ENCODE measurements around the gene PPP1R9A. TPM values are rescaled to one million over a fixed set of nuclear protein-coding genes. Genes with fewer than 3 reads are reported as not detected.
A peak's percentile ranks its signal among the peaks of the same experiment; 100 is the strongest.

The PPP1R9A gene
- total RNA-seq, 1 donor from 2014 or later, result 57.2 TPM

- no peaks in the 10 kb centered on the region for H3K27me3 Mint-ChIP-seq
- DNase-seq (ENCODE audit: low spot score, unreplicated experiment), result no peak
- no peaks in the 10 kb centered on the region for H3K4me1 Mint-ChIP-seq (ENCODE audit: low read depth)
- H3K36me3 Mint-ChIP-seq (ENCODE audit: insufficient read depth), result no peaks in the 10 kb centered on the region
- TF ChIP-seq CTCF (IDR thresholded peaks at IDR 0.05; ENCODE audit: unreplicated experiment), result no peak
- no peak overlapping the region for H3K27ac Mint-ChIP-seq
- no peaks in the 10 kb centered on the region for H3K9me3 Mint-ChIP-seq (ENCODE audit: low read depth)
- no peak overlapping the region for H3K4me3 Mint-ChIP-seq (ENCODE audit: low read depth)
Measured at GRCh38 chr7:95335093-95335492, 427.7 kb downstream of the PPP1R9A start.

GRCh38 chr7:95338832-95339231 lies 431.4 kb downstream of the PPP1R9A start:
- no peak for TF ChIP-seq CTCF (IDR thresholded peaks at IDR 0.05; ENCODE audit: unreplicated experiment)
- no peaks in the 10 kb centered on the region for H3K27me3 Mint-ChIP-seq
- H3K4me1 Mint-ChIP-seq (ENCODE audit: low read depth), result no peaks in the 10 kb centered on the region
- H3K27ac Mint-ChIP-seq, result no peak overlapping the region
- DNase-seq (ENCODE audit: low spot score, unreplicated experiment), result no peak
- H3K9me3 Mint-ChIP-seq (ENCODE audit: low read depth), result no peaks in the 10 kb centered on the region
- no peak overlapping the region for H3K4me3 Mint-ChIP-seq (ENCODE audit: low read depth)
- no peaks in the 10 kb centered on the region for H3K36me3 Mint-ChIP-seq (ENCODE audit: insufficient read depth)

GRCh38 chr7:95340491-95340890 lies 433.1 kb downstream of the PPP1R9A start:
- DNase-seq (ENCODE audit: low spot score, unreplicated experiment), result no peak
- no peak for TF ChIP-seq CTCF (IDR thresholded peaks at IDR 0.05; ENCODE audit: unreplicated experiment)
- Mint-ChIP-seq H3K27me3 (no peaks in the 10 kb centered on the region), H3K27ac (no peak overlapping the region), H3K9me3 (ENCODE audit: low read depth) (no peaks in the 10 kb centered on the region), H3K4me1 (ENCODE audit: low read depth) (no peaks in the 10 kb centered on the region), H3K36me3 (ENCODE audit: insufficient read depth) (no peaks in the 10 kb centered on the region), H3K4me3 (ENCODE audit: low read depth) (no peak overlapping the region)

- Mint-ChIP-seq H3K27me3 (no peaks in the 10 kb centered on the region), H3K36me3 (ENCODE audit: insufficient read depth) (no peaks in the 10 kb centered on the region), H3K27ac (no peak overlapping the region), H3K4me1 (ENCODE audit: low read depth) (no peaks in the 10 kb centered on the region), H3K9me3 (ENCODE audit: low read depth) (no peaks in the 10 kb centered on the region), H3K4me3 (ENCODE audit: low read depth) (no peak overlapping the region)
- no peak for DNase-seq (ENCODE audit: low spot score, unreplicated experiment)
- no peak for TF ChIP-seq CTCF (IDR thresholded peaks at IDR 0.05; ENCODE audit: unreplicated experiment)
Measured at GRCh38 chr7:95342029-95342428, 434.6 kb downstream of the PPP1R9A start.

- peak; percentile 53 for TF ChIP-seq CTCF (IDR thresholded peaks at IDR 0.05; ENCODE audit: unreplicated experiment)
- no peak overlapping the region for H3K4me3 Mint-ChIP-seq (ENCODE audit: low read depth)
- H3K9me3 Mint-ChIP-seq (ENCODE audit: low read depth), result no peaks in the 10 kb centered on the region
- H3K27ac Mint-ChIP-seq, result no peak overlapping the region
- H3K4me1 Mint-ChIP-seq (ENCODE audit: low read depth), result no peaks in the 10 kb centered on the region
- DNase-seq (ENCODE audit: low spot score, unreplicated experiment), result no peak
- H3K27me3 Mint-ChIP-seq, result no peaks in the 10 kb centered on the region
- H3K36me3 Mint-ChIP-seq (ENCODE audit: insufficient read depth), result no peaks in the 10 kb centered on the region
Measured at GRCh38 chr7:95342642-95343307, 435.4 kb downstream of the PPP1R9A start.

Data from progenitor cell of endocrine pancreas (in vitro differentiated cells).